Activated B cell treated with CpG ODN at 0.5 μM for 24 hours (primary cell): ENCODE data around the gene MAGT1. TPM values are rescaled to one million over a fixed set of nuclear protein-coding genes. Genes with fewer than 3 reads are reported as not detected.

Experiments used
- ATAC-seq: fragments of 200-7000 bp; cut with Tn5 transposase; one replicate; pipeline ENCODE4 v1.10.0; 2021; ENCODE audit warnings: low read depth, mild to moderate bottlenecking, moderate library complexity
- CTCF ChIA-PET: fragments of 350-600 bp; sonication (Branson Sonifier 250); formaldehyde crosslinking; loops from one replicate; lab custom pipeline; 2021; ENCODE audit warnings: antibody characterized with exemption; lab: Charles Lee
- POLR2A ChIA-PET: fragments of 350-600 bp; sonication (Branson Sonifier 250); formaldehyde crosslinking; loops from one replicate; lab custom pipeline; 2021; ENCODE audit warnings: antibody characterized with exemption; lab: Charles Lee
- DNase-seq: peaks from one replicate; pipeline ENCODE4 v3.0.0; 2022
- H3K27ac Mint-ChIP-seq: one replicate; pipeline ENCODE4 v1.8.0; 2020; ENCODE audit warnings: mixed read lengths
- H3K27me3 Mint-ChIP-seq: one replicate; pipeline ENCODE4 v1.8.0; 2021; ENCODE audit warnings: mixed read lengths
- H3K36me3 Mint-ChIP-seq: one replicate; pipeline ENCODE4 v1.8.0; 2021; ENCODE audit warnings: low read depth, mixed read lengths
- H3K4me1 Mint-ChIP-seq: one replicate; pipeline ENCODE4 v1.8.0; 2021; ENCODE audit warnings: mixed read lengths
- H3K4me3 Mint-ChIP-seq: one replicate; pipeline ENCODE4 v1.8.0; 2020; ENCODE audit warnings: mild to moderate bottlenecking, mixed read lengths
- H3K9me3 Mint-ChIP-seq: one replicate; pipeline ENCODE4 v1.8.0; 2020; ENCODE audit warnings: mixed read lengths
- intact Hi-C: fragments of 100-400 bp; cut with micrococcal nuclease; formaldehyde crosslinking; loops from one replicate; pipeline ENCODE4 v1.15.1; 2024
- total RNA-seq: library from RNA; stranded (reverse); gene quantifications from 2 replicates; pipeline ENCODE4 v1.2.3, GENCODE V29; 2022
- TF ChIP-seq, protein P1 (sequence below): fragments of 200-600 bp; IDR thresholded peaks from one replicate; pipeline ENCODE4 v1.8.0; 2022; ENCODE audit warnings: antibody characterized with exemption, mild to moderate bottlenecking

MAGT1 gene
- total RNA-seq, 1 donor from 2014 or later = 40.2 TPM

DNA sequence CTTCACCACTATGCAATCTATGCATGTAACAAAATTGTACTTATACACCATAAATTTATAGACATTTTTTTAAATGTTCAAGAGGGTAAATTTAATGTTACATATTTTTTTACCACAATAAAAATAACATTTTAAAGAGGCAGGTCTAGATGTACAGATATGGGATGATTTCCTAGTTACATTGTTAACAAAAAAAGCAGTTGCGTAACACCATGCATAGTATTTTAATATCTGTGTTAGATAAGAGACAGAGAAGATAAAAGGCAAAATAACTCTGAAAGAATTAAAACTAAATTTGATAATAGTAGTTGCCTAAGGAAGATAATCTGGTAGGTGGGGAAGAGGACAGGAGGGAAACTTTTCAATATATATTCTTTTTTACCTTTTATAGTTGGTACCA, 100.1 kb downstream of the MAGT1 start:
- no peak for ATAC-seq
- TF ChIP-seq, protein P1, sequence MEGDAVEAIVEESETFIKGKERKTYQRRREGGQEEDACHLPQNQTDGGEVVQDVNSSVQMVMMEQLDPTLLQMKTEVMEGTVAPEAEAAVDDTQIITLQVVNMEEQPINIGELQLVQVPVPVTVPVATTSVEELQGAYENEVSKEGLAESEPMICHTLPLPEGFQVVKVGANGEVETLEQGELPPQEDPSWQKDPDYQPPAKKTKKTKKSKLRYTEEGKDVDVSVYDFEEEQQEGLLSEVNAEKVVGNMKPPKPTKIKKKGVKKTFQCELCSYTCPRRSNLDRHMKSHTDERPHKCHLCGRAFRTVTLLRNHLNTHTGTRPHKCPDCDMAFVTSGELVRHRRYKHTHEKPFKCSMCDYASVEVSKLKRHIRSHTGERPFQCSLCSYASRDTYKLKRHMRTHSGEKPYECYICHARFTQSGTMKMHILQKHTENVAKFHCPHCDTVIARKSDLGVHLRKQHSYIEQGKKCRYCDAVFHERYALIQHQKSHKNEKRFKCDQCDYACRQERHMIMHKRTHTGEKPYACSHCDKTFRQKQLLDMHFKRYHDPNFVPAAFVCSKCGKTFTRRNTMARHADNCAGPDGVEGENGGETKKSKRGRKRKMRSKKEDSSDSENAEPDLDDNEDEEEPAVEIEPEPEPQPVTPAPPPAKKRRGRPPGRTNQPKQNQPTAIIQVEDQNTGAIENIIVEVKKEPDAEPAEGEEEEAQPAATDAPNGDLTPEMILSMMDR = no peak
- no peak for DNase-seq
- intact Hi-C loops = loop anchor here (5.0 kb wide), 1 partner anchor 33 kb away; no protein-coding TSS in a partner anchor
- H3K4me1 Mint-ChIP-seq = no peaks in the 10 kb centered on the region
- H3K27ac Mint-ChIP-seq = no peak overlapping the region
- H3K9me3 Mint-ChIP-seq = no peaks in the 10 kb centered on the region
- ChIA-PET POLR2A (no interaction called here), CTCF (no interaction called here)
- no peak overlapping the region for H3K4me3 Mint-ChIP-seq
- H3K27me3 Mint-ChIP-seq = no peaks in the 10 kb centered on the region
- no peaks in the 10 kb centered on the region for H3K36me3 Mint-ChIP-seq

DNA sequence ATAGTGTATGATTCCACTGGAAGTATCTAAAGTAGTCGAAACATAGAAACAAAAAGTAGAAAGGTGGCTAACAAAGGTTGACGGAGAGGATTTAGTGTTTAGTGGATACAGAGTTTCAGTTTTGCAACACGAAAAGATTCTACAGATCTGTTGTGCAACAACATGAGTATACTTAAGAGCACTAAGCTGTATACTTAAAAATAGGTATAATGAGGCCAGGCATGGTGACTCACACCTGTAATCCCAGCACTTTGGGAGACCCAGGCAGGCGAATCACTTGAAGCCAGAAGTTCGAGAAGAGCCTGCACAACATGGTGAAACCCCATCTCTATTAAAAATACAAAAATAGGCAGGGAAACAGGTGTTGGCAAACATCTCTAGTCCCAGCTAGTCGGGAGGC, 101.3 kb downstream of the MAGT1 start:
- POLR2A ChIA-PET = no interaction called here
- intact Hi-C loops = no loop called here
- Mint-ChIP-seq H3K27me3 (no peaks in the 10 kb centered on the region), H3K36me3 (no peaks in the 10 kb centered on the region), H3K9me3 (no peaks in the 10 kb centered on the region), H3K4me1 (no peaks in the 10 kb centered on the region), H3K27ac (no peak overlapping the region), H3K4me3 (no peak overlapping the region)
- TF ChIP-seq, protein P1 = no peak
- ATAC-seq = no peak
- CTCF ChIA-PET = no interaction called here
- no peak for DNase-seq

DNA sequence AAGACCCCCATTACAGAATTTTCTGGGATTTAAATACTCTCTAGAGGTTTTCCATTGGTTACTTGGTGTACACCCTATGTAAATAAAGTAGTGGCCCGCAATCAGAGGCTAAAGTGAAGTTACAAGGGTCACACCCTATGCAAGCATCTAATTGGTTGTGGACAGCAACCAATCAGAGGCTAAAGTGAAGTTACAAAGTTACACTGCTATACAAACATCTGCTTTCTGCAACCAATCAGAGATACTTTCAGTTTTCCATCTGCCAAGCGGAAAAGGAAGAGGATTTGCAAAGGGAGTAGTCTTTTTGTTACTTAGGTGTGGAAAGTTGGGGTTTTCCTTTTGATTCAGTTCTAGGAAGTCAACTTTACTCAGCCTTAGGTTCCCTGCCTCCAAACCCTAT, 107.2 kb downstream of the MAGT1 start:
- H3K4me1 Mint-ChIP-seq = peaks cover 26% of the 10 kb centered on the region
- ChIA-PET CTCF (interaction anchor here (1.5 kb wide), 1 partner anchor 15 kb away, joined by 3 read pairs; no protein-coding TSS in a partner anchor), POLR2A (no interaction called here)
- H3K4me3 Mint-ChIP-seq = peak overlapping the region; percentile 71
- TF ChIP-seq, protein P1 = no peak
- no peak for DNase-seq
- H3K27me3 Mint-ChIP-seq = no peaks in the 10 kb centered on the region
- H3K36me3 Mint-ChIP-seq = peaks cover 8% of the 10 kb centered on the region
- intact Hi-C loops = loop anchor here (5.0 to 10.0 kb wide), 3 partner anchors 41 to 1363 kb away; partner anchors contain the start of gene MAGEE1
- ATAC-seq = peak; percentile 22
- no peaks in the 10 kb centered on the region for H3K9me3 Mint-ChIP-seq
- H3K27ac Mint-ChIP-seq = peak overlapping the region; percentile 76

DNA sequence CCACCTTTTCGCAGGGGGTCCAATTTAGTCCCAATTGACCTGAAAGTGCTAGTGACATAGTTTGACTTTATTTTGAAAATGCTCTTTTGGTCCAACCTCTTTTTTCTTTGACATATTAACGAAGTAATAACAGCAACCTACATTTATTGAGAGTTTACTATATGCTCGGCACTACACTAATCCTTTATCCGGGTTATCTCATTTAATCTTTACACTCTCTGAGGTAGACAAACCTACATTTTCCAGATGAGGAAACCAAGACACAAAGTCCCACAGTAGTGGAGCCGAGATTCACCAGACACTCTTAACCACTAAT, 108.9 kb downstream of the MAGT1 start:
- H3K4me1 Mint-ChIP-seq = peaks cover 32% of the 10 kb centered on the region
- no peak for DNase-seq
- POLR2A ChIA-PET = interaction anchor here (1.0 kb wide), 1 partner anchor 113 kb away, joined by 3 read pairs; the partner anchor contains the start of gene COX7B

More for the DNA sequence above, 108.9 kb downstream of the MAGT1 start:
- intact Hi-C loops = loop anchor here (1.0 to 10.0 kb wide), 6 partner anchors 39 to 1362 kb away; partner anchors contain the start of genes COX7B, MAGEE1, MAGT1 and PGK1
- ATAC-seq = peak; percentile 10
- TF ChIP-seq, protein P1 = no peak
- Mint-ChIP-seq H3K36me3 (peaks cover 8% of the 10 kb centered on the region), H3K9me3 (no peaks in the 10 kb centered on the region), H3K4me3 (peak overlapping the region; percentile 99), H3K27me3 (no peaks in the 10 kb centered on the region), H3K27ac (peak overlapping the region; percentile 100)
- CTCF ChIA-PET = no interaction called here
